RWPE2 (cell line): Measurements from ENCODE around the gene DEF6.

ENCODE experiments used
- ATAC-seq: fragments of 200-7000 bp; cut with Tn5 transposase; 3 replicates; pipeline ENCODE4 v1.9.1; 2021; ENCODE audit warnings: low read depth
- DNase-seq: peaks from one replicate; pipeline ENCODE4 v3.0.0-alpha.2; 2020; ENCODE audit warnings: low spot score
- H3K27ac ChIP-seq: fragments of 450-650 bp; 2 replicates; pipeline ENCODE4 v1.5.1; 2017; ENCODE audit warnings: mild to moderate bottlenecking; ENCODE audit not compliant: poor library complexity, severe bottlenecking
- H3K27me3 ChIP-seq: fragments of 250-450 bp; sonication (Bioruptor Pico); 2 replicates; pipeline ENCODE4 v1.5.1; 2021; ENCODE audit warnings: mild to moderate bottlenecking, moderate library complexity; ENCODE audit not compliant: insufficient read depth, poor library complexity, severe bottlenecking
- H3K36me3 ChIP-seq: fragments of 250-450 bp; sonication (Bioruptor Pico); 2 replicates; pipeline ENCODE4 v1.5.1; 2020; ENCODE audit warnings: low read depth, mild to moderate bottlenecking, moderate library complexity
- H3K4me1 ChIP-seq: fragments of 250-450 bp; sonication (Bioruptor Pico); 2 replicates; pipeline ENCODE4 v1.5.1; 2021; ENCODE audit warnings: mild to moderate bottlenecking, moderate library complexity; ENCODE audit not compliant: insufficient read depth, poor library complexity, severe bottlenecking
- H3K4me3 ChIP-seq: fragments of 250-450 bp; sonication (Bioruptor Pico); 2 replicates; pipeline ENCODE4 v1.5.1; 2021; ENCODE audit warnings: mild to moderate bottlenecking, moderate library complexity; ENCODE audit not compliant: severe bottlenecking
- H3K9me3 ChIP-seq: fragments of 250-450 bp; sonication (Bioruptor Pico); 2 replicates; pipeline ENCODE4 v1.5.1; 2021; ENCODE audit warnings: mild to moderate bottlenecking, moderate library complexity; ENCODE audit not compliant: severe bottlenecking
- CTCF ChIP-seq: fragments of 450-650 bp; IDR thresholded peaks from one replicate; pipeline ENCODE4 v1.5.1; 2017; ENCODE audit warnings: mild to moderate bottlenecking, moderate library complexity; ENCODE audit not compliant: poor library complexity, severe bottlenecking

DEF6 gene

DNA sequence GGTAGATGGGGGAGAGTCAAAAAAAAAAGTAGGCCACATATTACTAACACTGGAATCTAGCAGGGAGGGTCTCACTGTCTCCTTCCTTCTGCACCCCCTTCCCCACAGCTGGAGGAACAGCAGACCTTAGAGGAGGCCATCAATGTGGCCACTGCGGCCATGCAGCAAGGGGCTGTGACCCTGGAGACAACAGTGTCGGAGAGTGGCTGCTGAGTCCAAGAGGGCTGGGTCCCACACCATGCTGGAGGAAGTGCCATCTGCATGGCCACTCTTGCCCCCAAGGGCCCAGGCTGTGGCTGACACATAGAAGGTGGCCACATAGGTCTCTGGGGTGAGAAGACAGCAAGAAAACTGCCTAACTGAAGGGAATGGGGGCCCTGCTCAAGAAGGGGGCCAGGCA, 2.6 kb upstream of the DEF6 start:
- no peaks in the 10 kb centered on the region for H3K9me3 ChIP-seq
- no peak for TF ChIP-seq CTCF
- 0 out of 2 replicates have a peak, but pooled peaks cover 2% of the 10 kb centered on the region for H3K36me3 ChIP-seq
- no peak overlapping the region for H3K4me3 ChIP-seq
- H3K27ac ChIP-seq = no peak overlapping the region
- ATAC-seq (no peak), DNase-seq (no peak)
- H3K4me1 ChIP-seq = no peaks in the 10 kb centered on the region
- no peaks in the 10 kb centered on the region for H3K27me3 ChIP-seq

DNA sequence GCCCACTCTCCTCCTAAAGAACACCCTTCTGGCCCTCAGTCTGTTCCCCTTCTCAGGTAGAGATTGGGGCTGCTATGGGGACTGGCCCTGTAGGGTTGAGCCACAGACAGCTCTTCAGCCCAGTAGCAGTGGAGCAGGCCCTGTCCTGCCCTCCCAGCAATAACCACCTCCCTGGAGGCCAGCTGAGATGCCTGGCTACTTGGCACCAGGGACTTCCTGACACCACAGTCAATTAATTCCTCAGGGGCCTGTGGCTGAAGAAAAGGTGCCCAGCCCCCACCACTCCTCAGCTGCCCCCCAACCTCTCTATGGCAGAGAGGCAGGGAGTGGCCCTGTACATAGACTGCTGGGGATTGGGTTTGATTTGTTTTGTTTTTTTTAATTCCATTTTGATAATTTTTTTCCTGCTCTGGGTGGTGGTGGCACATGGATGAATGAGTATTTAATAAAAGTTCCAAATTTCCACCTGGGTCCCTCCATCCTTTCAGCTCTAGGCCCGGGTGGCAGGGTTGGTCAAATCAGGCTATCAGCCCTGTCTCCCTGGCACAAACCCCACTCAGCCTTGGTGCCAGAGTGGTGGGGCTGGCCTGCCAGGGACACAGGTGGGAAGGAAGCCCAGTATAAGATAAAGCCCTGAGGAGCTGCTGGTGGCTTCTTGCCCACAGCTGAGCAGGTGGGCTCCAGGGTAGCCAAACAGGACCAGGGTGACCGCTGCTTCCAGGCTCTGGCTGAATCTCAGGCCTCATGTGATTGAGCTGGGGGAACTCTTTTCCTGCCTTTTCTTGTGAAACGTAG, 1.9 kb upstream of the DEF6 start:
- no peaks in the 10 kb centered on the region for H3K9me3 ChIP-seq
- H3K27me3 ChIP-seq = no peaks in the 10 kb centered on the region
- no peak for DNase-seq
- no peak for ATAC-seq
- H3K4me1 ChIP-seq = no peaks in the 10 kb centered on the region
- H3K36me3 ChIP-seq = peaks cover 5% of the 10 kb centered on the region; the same call in 1 of the 2 replicates
- no peak for TF ChIP-seq CTCF
- no peak overlapping the region for H3K4me3 ChIP-seq
- H3K27ac ChIP-seq = no peak overlapping the region

GRCh38 chr6:35296931-35297600, 552 bp upstream of the DEF6 start:
- H3K27ac ChIP-seq = peak overlapping the region; percentile 73
- no peak overlapping the region for H3K4me3 ChIP-seq
- H3K27me3 ChIP-seq = no peaks in the 10 kb centered on the region
- DNase-seq (no peak), ATAC-seq (no peak)
- no peaks in the 10 kb centered on the region for H3K4me1 ChIP-seq
- no peaks in the 10 kb centered on the region for H3K9me3 ChIP-seq
- peaks cover 5% of the 10 kb centered on the region; the same call in 1 of the 2 replicates for H3K36me3 ChIP-seq
- TF ChIP-seq CTCF = no peak

DNA sequence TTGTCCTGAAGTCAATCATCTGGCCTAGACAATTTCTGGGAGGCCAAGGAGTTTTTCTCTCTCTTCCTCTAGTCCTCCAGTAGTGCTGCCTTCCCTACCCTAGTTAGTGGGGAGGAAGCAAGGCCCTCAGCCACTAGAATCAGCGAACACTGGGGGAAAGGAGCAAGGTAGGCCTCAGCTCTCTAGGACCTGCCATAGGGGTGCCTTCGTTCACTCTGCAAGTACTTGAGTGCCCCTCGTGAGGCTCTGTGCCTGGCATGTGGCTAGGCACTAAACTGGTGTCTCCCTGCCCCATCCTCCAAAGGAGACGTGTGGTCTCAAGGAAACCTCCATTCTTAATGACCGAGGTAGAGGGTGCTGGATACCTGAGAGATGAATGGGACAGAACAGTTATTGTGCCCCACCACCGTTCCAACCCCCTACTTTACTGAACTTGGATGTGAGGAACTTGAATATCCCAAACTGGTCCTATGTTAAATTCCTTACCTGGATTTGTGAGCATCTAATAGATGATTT, 1.1 kb downstream of the DEF6 start:
- Histone ChIP-seq H3K36me3 (peaks cover 5% of the 10 kb centered on the region; the same call in 1 of the 2 replicates), H3K27ac (peak overlapping the region; percentile 73), H3K4me1 (peaks cover 14% of the 10 kb centered on the region), H3K27me3 (no peaks in the 10 kb centered on the region), H3K9me3 (no peaks in the 10 kb centered on the region), H3K4me3 (peak overlapping the region; percentile 43)
- ATAC-seq (no peak), DNase-seq (no peak)
- TF ChIP-seq CTCF = no peak
